ENCODE data around the gene KRTAP4-2.

Gene KRTAP4-2

DNA sequence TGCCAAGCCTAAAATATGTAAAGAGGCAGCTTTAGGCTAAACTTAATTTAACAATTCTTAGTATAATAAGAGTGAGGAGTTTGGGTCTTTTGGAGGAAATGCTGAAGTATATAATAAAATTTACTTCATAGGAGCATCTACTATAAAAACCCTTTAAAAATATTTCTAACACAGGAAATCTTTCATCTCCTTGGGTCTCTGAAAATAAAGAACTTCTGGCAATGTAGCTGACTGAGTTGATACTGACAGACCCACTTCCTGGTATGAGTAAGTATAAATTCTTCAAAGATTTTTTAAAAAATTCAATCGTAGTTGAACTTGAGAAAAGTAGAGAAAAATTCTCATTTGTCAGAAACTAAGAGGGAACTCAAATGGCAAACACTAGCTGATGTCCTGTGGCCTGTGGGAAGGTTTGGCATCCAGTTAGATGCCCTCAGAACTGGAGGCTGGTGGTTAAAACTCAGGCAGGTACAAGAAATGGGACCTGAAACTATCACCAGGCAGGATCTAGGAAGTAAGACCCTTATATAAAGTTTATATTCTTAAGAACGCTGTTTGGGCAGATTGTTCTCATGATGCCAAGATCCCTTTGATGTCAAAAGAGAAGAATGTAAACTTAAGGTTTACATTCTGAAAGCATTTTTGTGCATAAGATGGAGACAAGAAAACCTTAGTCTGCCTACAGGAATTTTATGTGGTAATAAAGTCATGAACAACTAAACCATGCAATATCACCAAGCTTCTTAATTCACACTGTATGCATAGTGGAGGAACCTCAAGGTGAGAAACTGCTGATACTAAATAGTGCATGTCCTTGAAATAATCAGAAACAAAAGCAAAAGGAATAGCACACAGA lies 43.9 kb downstream of the KRTAP4-2 start:
- Histone ChIP-seq H4K20me1 (ENCODE audit: low read depth, low read length) (no peaks in the 10 kb centered on the region), H3K9ac (ENCODE audit: low read length) (no peak overlapping the region), H2AFZ (ENCODE audit: low read depth, low read length, severe bottlenecking) (no peak overlapping the region), H3F3A (ENCODE audit: insufficient read depth) (no peaks in the 10 kb centered on the region), H3K4me2 (ENCODE audit: low read depth, low read length, poor library complexity, severe bottlenecking) (no peak overlapping the region), H3K79me2 (ENCODE audit: insufficient read depth, low read length) (no peaks in the 10 kb centered on the region), H3K9me3 (ENCODE audit: insufficient read depth, low read length) (no peaks in the 10 kb centered on the region), H3K27me3 (ENCODE audit: low read length) (no peaks in the 10 kb centered on the region), H3K4me3 (ENCODE audit: insufficient read depth, low read length, poor library complexity, severe bottlenecking) (no peak overlapping the region), H3K27ac (ENCODE audit: low read depth, low read length) (no peak overlapping the region), H3K36me3 (ENCODE audit: low read length) (no peaks in the 10 kb centered on the region), H3K9me2 (replicated peaks; ENCODE audit: insufficient read depth, low read length) (no peaks in the 10 kb centered on the region)
- TF ChIP-seq EZH2phosphoT487 (conservative IDR thresholded peaks at IDR 0.05; ENCODE audit: low read length), result no peak
- TF ChIP-seq, protein P1, sequence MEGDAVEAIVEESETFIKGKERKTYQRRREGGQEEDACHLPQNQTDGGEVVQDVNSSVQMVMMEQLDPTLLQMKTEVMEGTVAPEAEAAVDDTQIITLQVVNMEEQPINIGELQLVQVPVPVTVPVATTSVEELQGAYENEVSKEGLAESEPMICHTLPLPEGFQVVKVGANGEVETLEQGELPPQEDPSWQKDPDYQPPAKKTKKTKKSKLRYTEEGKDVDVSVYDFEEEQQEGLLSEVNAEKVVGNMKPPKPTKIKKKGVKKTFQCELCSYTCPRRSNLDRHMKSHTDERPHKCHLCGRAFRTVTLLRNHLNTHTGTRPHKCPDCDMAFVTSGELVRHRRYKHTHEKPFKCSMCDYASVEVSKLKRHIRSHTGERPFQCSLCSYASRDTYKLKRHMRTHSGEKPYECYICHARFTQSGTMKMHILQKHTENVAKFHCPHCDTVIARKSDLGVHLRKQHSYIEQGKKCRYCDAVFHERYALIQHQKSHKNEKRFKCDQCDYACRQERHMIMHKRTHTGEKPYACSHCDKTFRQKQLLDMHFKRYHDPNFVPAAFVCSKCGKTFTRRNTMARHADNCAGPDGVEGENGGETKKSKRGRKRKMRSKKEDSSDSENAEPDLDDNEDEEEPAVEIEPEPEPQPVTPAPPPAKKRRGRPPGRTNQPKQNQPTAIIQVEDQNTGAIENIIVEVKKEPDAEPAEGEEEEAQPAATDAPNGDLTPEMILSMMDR (IDR thresholded peaks at IDR 0.05; ENCODE audit: insufficient read depth, low read length, poor library complexity, severe bottlenecking), result no peak

DNA sequence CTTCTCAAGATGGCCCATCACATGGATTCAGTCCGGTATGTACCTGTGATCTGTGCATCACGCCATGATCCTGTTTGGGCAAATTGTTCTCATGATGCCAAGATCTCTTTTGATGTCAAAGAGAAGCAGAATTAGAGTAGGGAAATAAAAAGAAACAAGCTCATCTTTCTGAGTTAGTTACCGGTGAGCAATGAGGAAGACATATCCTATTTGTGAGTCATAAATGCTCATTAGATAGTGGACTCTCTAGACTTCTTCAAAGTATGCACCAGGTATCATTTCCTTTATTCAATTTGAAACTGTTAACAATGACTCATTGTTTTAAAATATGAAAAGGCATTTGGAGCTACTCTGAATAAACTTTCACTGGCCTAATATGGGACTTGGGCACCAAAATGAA lies 46.0 kb downstream of the KRTAP4-2 start:
- H3F3A ChIP-seq (ENCODE audit: insufficient read depth), result no peaks in the 10 kb centered on the region
- no peaks in the 10 kb centered on the region for H3K27me3 ChIP-seq (ENCODE audit: low read length)
- no peak for TF ChIP-seq EZH2phosphoT487 (conservative IDR thresholded peaks at IDR 0.05; ENCODE audit: low read length)
- TF ChIP-seq, protein P1 (IDR thresholded peaks at IDR 0.05; ENCODE audit: insufficient read depth, low read length, poor library complexity, severe bottlenecking), result no peak
- no peaks in the 10 kb centered on the region for H3K36me3 ChIP-seq (ENCODE audit: low read length)
- H3K4me3 ChIP-seq (ENCODE audit: insufficient read depth, low read length, poor library complexity, severe bottlenecking), result no peak overlapping the region
- no peaks in the 10 kb centered on the region for H4K20me1 ChIP-seq (ENCODE audit: low read depth, low read length)
- H3K4me2 ChIP-seq (ENCODE audit: low read depth, low read length, poor library complexity, severe bottlenecking), result no peak overlapping the region
- no peaks in the 10 kb centered on the region for H3K79me2 ChIP-seq (ENCODE audit: insufficient read depth, low read length)
- H2AFZ ChIP-seq (ENCODE audit: low read depth, low read length, severe bottlenecking), result no peak overlapping the region
- no peak overlapping the region for H3K27ac ChIP-seq (ENCODE audit: low read depth, low read length)
- H3K9ac ChIP-seq (ENCODE audit: low read length), result no peak overlapping the region
- H3K9me3 ChIP-seq (ENCODE audit: insufficient read depth, low read length), result no peaks in the 10 kb centered on the region
- no peaks in the 10 kb centered on the region for H3K9me2 ChIP-seq (replicated peaks; ENCODE audit: insufficient read depth, low read length)
